HepG2 (cell line): ENCODE results near the gene UNC13D. TPM values are rescaled to one million over a fixed set of nuclear protein-coding genes. Genes with fewer than 3 reads are reported as not detected.

Experiments
- POLR2A ChIP-seq, 2 experiments: IDR thresholded peaks; 2 replicates each; pipeline ENCODE4 v1.6.1; 2011; ENCODE audit warnings: low read depth in 2 of 2, low read length in 2 of 2, mild to moderate bottlenecking in 1 of 2, moderate library complexity in 1 of 2; ENCODE audit not compliant: insufficient read depth in 1 of 2
- ZC3H4 ChIP-seq: sonication (generic); formaldehyde crosslinking; IDR thresholded peaks from 2 replicates; pipeline ENCODE4 v1.4.0; 2020; ENCODE audit warnings: missing genetic modification reagents, borderline replicate concordance
- ZNF407 ChIP-seq: sonication (generic); formaldehyde crosslinking; IDR thresholded peaks from one replicate; pipeline ENCODE4 v1.5.1; 2020; ENCODE audit warnings: mild to moderate bottlenecking, missing genetic modification reagents; ENCODE audit errors: not compliant biosample characterization
- ZNF782 ChIP-seq: sonication (generic); formaldehyde crosslinking; IDR thresholded peaks from 2 replicates; pipeline ENCODE4 v1.4.0; 2020; ENCODE audit warnings: missing genetic modification reagents, mild to moderate bottlenecking, borderline replicate concordance
- polyA plus RNA-seq, 8 experiments: library from polyadenylated mRNA; depleted of rRNA in 3 of 8; stranded (reverse) in 7 of 8; unstranded in 1 of 8; fragments of >200 nt; fragmentation: Illumina TruSeq in 4 of 8; extraction: Trizol in 4 of 8; gene quantifications; 2 replicates each; pipeline versions ENCODE4 v1.2.1 to v1.2.3, GENCODE V29; 2011 to 2016; ENCODE audit warnings: low read depth in 4 of 8, missing spikeins in 1 of 8, mixed read lengths in 1 of 8; ENCODE audit not compliant: insufficient read depth in 1 of 8
- total RNA-seq, 5 experiments: library from RNA; depleted of rRNA; stranded (reverse); fragments of >200 nt; fragmentation: Illumina TruSeq; extraction: Trizol; gene quantifications; 2 replicates each; pipeline ENCODE4 v1.2.3, GENCODE V29; 2016; ENCODE audit warnings: low read depth in 1 of 5

UNC13D gene
- total and polyA plus RNA-seq, 2 of the 13 experiments (the other 11 are each of a cell fraction or from before 2014, with no cell fraction given): 29.7 to 42.7 TPM

- TF ChIP-seq ZNF407 (peak; percentile 0), ZNF782 (CRISPR knock-in tag) (0 out of 2 replicates have a peak, but pooled peaks have one; percentile 62), ZC3H4 (CRISPR knock-in tag) (0 out of 2 replicates have a peak, but pooled peaks have one; percentile 13), POLR2A (IDR thresholded peaks at IDR 0.05; ENCODE audit: insufficient read depth in 1 of 2, low read depth in 2 of 2, low read length in 2 of 2) (peak in 1 of 2 experiments; percentile 22; a peak in 2 of 4 replicates)
These were observed 65.9 kb downstream of the UNC13D start (continued) for GRCh38 chr17:75778066-75778860.
